ENCODE measurements around the gene AUTS2. TPM values are rescaled to one million over a fixed set of nuclear protein-coding genes. Genes with fewer than 3 reads are reported as not detected.

AUTS2 gene
- total RNA-seq, 1 experiment from 2014 or later, result 42.1 TPM

DNA sequence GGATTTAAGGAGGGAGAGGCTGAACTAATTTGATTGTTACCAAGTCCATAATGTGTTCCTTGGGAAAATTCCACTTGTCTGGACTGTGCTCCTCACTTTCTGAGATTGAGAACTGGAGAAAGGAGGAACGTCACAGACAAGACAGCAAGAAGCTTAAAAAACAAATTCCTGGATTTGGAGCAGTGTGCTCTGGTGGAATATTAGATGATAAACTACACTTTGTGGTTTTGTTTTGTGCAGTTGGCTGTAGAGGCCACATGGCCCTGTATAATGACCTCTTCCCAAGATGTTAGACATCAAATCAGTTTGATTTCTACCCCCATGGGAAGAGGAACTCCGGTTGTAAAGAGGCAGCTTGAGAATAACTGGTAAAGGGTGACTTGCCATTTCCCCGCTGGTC, 1112.4 kb downstream of the AUTS2 start:
- no TSS peak for BruUV-seq (replicated peaks)
- intact Hi-C loops (cut with micrococcal nuclease; ENCODE audit: unreplicated experiment), result no loop called here
- CTCF ChIA-PET, result no interaction called here
- peaks cover 16% of the 10 kb centered on the region for H3K4me1 ChIP-seq (ENCODE audit: insufficient read depth, low read length, poor library complexity, severe bottlenecking)
- H3K36me3 ChIP-seq (ENCODE audit: insufficient read depth, low read length, poor library complexity, severe bottlenecking), result no peaks in the 10 kb centered on the region
- POLR2A ChIA-PET (ENCODE audit: low non-redundant PET), result no interaction called here
- no peaks in the 10 kb centered on the region for H3K27me3 ChIP-seq (replicated peaks; ENCODE audit: insufficient read depth, low read depth, low read length, poor library complexity)
- DNase-seq (ENCODE audit: low spot score), result no peak
- H3K4me3 ChIP-seq (ENCODE audit: low read depth, low read length, poor library complexity, severe bottlenecking), result no peak overlapping the region
- TF ChIP-seq, protein P1, sequence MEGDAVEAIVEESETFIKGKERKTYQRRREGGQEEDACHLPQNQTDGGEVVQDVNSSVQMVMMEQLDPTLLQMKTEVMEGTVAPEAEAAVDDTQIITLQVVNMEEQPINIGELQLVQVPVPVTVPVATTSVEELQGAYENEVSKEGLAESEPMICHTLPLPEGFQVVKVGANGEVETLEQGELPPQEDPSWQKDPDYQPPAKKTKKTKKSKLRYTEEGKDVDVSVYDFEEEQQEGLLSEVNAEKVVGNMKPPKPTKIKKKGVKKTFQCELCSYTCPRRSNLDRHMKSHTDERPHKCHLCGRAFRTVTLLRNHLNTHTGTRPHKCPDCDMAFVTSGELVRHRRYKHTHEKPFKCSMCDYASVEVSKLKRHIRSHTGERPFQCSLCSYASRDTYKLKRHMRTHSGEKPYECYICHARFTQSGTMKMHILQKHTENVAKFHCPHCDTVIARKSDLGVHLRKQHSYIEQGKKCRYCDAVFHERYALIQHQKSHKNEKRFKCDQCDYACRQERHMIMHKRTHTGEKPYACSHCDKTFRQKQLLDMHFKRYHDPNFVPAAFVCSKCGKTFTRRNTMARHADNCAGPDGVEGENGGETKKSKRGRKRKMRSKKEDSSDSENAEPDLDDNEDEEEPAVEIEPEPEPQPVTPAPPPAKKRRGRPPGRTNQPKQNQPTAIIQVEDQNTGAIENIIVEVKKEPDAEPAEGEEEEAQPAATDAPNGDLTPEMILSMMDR (conservative IDR thresholded peaks at IDR 0.05; ENCODE audit: low read depth, low read length), result no peak
- no peak for TF ChIP-seq EZH2 (IDR thresholded peaks at IDR 0.05; ENCODE audit: borderline replicate concordance, low read depth, low read length, poor library complexity, severe bottlenecking)
- no peak overlapping the region for H3K27ac ChIP-seq (ENCODE audit: low read depth, low read length, poor library complexity, severe bottlenecking)
- H3K9me3 ChIP-seq (ENCODE audit: low read depth, low read length, poor library complexity, severe bottlenecking), result no peaks in the 10 kb centered on the region

DNA sequence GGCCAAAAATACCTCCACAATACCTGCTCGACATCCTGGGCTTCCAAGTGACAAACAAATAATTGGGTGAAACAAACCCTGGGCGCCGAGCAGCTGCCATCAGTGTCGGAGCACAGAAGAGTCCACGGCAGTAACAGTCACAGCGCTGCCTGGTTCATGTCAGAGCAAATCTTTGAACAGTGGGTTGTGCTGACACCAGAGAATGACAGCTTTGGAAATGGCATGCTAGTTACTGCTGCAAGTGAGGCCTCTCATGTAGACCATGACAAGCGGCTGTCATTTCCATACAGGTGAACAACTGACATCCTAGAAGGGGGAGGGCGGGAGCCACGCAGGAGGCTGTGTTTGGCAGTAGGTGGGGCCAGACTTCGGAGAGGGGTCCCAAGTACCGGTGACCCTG, 1113.2 kb downstream of the AUTS2 start:
- intact Hi-C loops (cut with micrococcal nuclease; ENCODE audit: unreplicated experiment), result no loop called here
- POLR2A ChIA-PET (ENCODE audit: low non-redundant PET), result no interaction called here
- TF ChIP-seq EZH2 (IDR thresholded peaks at IDR 0.05; ENCODE audit: borderline replicate concordance, low read depth, low read length, poor library complexity, severe bottlenecking), result no peak
- TF ChIP-seq, protein P1 (conservative IDR thresholded peaks at IDR 0.05; ENCODE audit: low read depth, low read length), result no peak
- no peak for DNase-seq (ENCODE audit: low spot score)
- no peaks in the 10 kb centered on the region for H3K27me3 ChIP-seq (replicated peaks; ENCODE audit: insufficient read depth, low read depth, low read length, poor library complexity)
- no TSS peak for BruUV-seq (replicated peaks)
- peaks cover 16% of the 10 kb centered on the region for H3K4me1 ChIP-seq (ENCODE audit: insufficient read depth, low read length, poor library complexity, severe bottlenecking)
- H3K9me3 ChIP-seq (ENCODE audit: low read depth, low read length, poor library complexity, severe bottlenecking), result no peaks in the 10 kb centered on the region
- H3K36me3 ChIP-seq (ENCODE audit: insufficient read depth, low read length, poor library complexity, severe bottlenecking), result no peaks in the 10 kb centered on the region
- H3K27ac ChIP-seq (ENCODE audit: low read depth, low read length, poor library complexity, severe bottlenecking), result no peak overlapping the region
- no peak overlapping the region for H3K4me3 ChIP-seq (ENCODE audit: low read depth, low read length, poor library complexity, severe bottlenecking)
- CTCF ChIA-PET, result no interaction called here

DNA sequence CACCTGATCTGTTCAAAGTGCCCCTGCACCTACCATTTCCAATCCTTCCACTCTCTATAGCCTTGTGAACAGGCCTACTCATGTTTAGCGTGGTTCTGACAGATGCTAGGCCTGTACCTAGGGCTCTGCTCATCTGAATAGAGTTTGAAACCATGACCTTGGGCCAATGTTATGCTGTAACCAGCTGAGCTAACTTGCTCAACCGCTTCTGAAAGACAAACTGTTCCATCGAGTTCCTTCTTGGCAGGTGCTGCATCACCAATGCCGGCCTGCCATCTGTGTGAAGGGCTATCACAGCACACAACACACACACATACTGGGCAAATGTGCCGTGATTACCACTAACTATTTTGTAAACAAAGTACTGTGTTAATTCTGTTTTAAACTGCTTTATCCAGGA, 1114.7 kb downstream of the AUTS2 start:
- CTCF ChIA-PET, result no interaction called here
- BruUV-seq (replicated peaks), result no TSS peak
- POLR2A ChIA-PET (ENCODE audit: low non-redundant PET), result no interaction called here

More for the DNA sequence above, 1114.7 kb downstream of the AUTS2 start:
- no peak overlapping the region for H3K27ac ChIP-seq (ENCODE audit: low read depth, low read length, poor library complexity, severe bottlenecking)
- no peaks in the 10 kb centered on the region for H3K9me3 ChIP-seq (ENCODE audit: low read depth, low read length, poor library complexity, severe bottlenecking)
- peaks cover 19% of the 10 kb centered on the region for H3K4me1 ChIP-seq (ENCODE audit: insufficient read depth, low read length, poor library complexity, severe bottlenecking)
- H3K36me3 ChIP-seq (ENCODE audit: insufficient read depth, low read length, poor library complexity, severe bottlenecking), result no peaks in the 10 kb centered on the region
- intact Hi-C loops (cut with micrococcal nuclease; ENCODE audit: unreplicated experiment), result no loop called here
- DNase-seq (ENCODE audit: low spot score), result no peak
- H3K27me3 ChIP-seq (replicated peaks; ENCODE audit: insufficient read depth, low read depth, low read length, poor library complexity), result no peaks in the 10 kb centered on the region
- H3K4me3 ChIP-seq (ENCODE audit: low read depth, low read length, poor library complexity, severe bottlenecking), result no peak overlapping the region
- TF ChIP-seq, protein P1 (conservative IDR thresholded peaks at IDR 0.05; ENCODE audit: low read depth, low read length), result no peak
- no peak for TF ChIP-seq EZH2 (IDR thresholded peaks at IDR 0.05; ENCODE audit: borderline replicate concordance, low read depth, low read length, poor library complexity, severe bottlenecking)

Data from A673 (cell line).